Neutrophil (primary cell): ENCODE measurements around the gene ARHGEF4.

Experiments used
- H3K27ac ChIP-seq: fragments of 200-600 bp; sonication (generic); 2 replicates; pipeline ENCODE4 v1.5.1; 2016; ENCODE audit warnings: mild to moderate bottlenecking, moderate library complexity
- H3K27me3 ChIP-seq: fragments of 200-600 bp; sonication (generic); 2 replicates; pipeline ENCODE4 v1.6.0; 2016; ENCODE audit warnings: mild to moderate bottlenecking
- H3K36me3 ChIP-seq: fragments of 200-600 bp; sonication (generic); 2 replicates; pipeline ENCODE4 v1.5.1; 2017
- H3K4me1 ChIP-seq, 2 experiments: fragments of 200-600 bp in 1 of 2; sonication (generic) in 1 of 2; 1 replicate in 1 of 2; 2 replicates in 1 of 2; pipeline versions ENCODE4 v1.5.1 to v1.6.1; 2013 to 2016; ENCODE audit warnings: low read depth in 1 of 2, low read length in 1 of 2, mild to moderate bottlenecking in 1 of 2, moderate library complexity in 1 of 2; ENCODE audit not compliant: control insufficient read depth in 1 of 2, insufficient read depth in 1 of 2
- H3K4me3 ChIP-seq, 2 experiments: fragments of 200-600 bp in 1 of 2; sonication (generic) in 1 of 2; 1 replicate in 1 of 2; 2 replicates in 1 of 2; pipeline ENCODE4 v1.5.1; 2013 to 2016; ENCODE audit warnings: low read depth in 1 of 2, low read length in 1 of 2, mild to moderate bottlenecking in 1 of 2, moderate library complexity in 1 of 2
- H3K9me3 ChIP-seq: fragments of 200-600 bp; sonication (generic); 2 replicates; pipeline ENCODE4 v1.5.1; 2016
- TF ChIP-seq, protein P1 (sequence below): fragments of 200-600 bp; sonication (generic); IDR thresholded peaks from 2 replicates; pipeline ENCODE4 v1.5.1; 2016; ENCODE audit warnings: antibody characterized with exemption

Gene ARHGEF4

DNA sequence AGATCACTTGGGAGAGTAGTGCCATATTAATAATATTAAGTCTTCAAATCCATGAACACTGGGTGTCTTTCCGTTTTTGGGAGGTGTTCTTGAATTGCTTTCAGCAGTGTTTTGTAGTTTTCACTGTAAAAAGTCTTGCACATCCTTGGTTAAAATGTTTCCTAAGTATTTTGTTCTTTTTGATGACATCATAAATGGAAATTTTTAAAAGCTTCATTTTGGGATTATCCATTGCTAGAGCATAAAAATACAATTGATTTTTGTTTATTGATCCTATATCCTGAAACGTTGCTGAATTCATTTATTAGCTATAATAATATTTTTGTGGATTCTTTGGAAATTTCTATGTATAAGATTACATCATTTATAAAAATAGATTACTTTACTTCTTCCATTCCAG, 96.8 kb downstream of the ARHGEF4 start:
- TF ChIP-seq, protein P1, sequence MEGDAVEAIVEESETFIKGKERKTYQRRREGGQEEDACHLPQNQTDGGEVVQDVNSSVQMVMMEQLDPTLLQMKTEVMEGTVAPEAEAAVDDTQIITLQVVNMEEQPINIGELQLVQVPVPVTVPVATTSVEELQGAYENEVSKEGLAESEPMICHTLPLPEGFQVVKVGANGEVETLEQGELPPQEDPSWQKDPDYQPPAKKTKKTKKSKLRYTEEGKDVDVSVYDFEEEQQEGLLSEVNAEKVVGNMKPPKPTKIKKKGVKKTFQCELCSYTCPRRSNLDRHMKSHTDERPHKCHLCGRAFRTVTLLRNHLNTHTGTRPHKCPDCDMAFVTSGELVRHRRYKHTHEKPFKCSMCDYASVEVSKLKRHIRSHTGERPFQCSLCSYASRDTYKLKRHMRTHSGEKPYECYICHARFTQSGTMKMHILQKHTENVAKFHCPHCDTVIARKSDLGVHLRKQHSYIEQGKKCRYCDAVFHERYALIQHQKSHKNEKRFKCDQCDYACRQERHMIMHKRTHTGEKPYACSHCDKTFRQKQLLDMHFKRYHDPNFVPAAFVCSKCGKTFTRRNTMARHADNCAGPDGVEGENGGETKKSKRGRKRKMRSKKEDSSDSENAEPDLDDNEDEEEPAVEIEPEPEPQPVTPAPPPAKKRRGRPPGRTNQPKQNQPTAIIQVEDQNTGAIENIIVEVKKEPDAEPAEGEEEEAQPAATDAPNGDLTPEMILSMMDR: no peak
- Histone ChIP-seq H3K9me3 (no peaks in the 10 kb centered on the region), H3K4me1 (no peaks in the 10 kb centered on the region), H3K27ac (no peak overlapping the region), H3K27me3 (no peaks in the 10 kb centered on the region), H3K36me3 (no peaks in the 10 kb centered on the region), H3K4me3 (no peak overlapping the region)

DNA sequence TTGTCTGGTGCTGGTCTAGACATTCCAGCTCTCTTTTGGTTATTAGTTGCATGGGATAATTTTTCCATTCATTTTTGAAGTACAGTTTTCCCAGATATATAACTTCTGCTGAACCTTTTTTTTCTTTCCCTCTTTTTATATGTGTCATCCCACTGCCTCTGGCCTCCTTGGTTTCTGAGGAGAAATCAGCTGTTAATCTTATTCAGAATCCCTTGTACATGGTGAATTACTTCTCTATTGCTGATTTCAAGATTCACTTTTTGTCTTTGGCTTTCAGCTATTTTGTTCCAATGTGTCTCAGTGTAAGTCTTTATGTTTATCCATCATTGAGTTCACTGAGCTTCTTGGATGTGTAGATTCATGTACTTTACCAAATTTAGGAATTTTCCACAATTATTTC, 99.7 kb downstream of the ARHGEF4 start:
- no peaks in the 10 kb centered on the region for H3K4me1 ChIP-seq

DNA sequence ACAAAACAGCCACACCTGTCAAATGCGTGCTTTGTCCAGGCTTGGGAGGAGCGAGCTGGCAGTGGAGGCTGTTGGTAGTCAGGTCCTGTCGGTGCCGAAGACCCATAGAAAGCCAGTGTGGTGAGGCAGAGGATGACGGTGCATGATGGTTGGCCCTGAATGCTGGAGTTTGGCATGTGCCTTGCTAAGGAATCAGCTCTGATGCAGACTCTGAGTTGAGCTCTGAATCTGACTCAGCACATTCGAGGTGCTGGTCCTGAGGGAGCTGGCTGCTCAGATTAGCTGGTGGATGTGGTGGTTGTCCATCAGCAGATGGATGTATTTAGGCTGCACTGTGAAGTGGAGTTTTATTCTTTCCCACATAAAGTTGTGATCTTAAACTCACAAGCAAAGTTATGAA, 111.3 kb downstream of the ARHGEF4 start:
- Histone ChIP-seq H3K27me3 (no peaks in the 10 kb centered on the region), H3K9me3 (peaks cover 8% of the 10 kb centered on the region), H3K27ac (no peak overlapping the region), H3K36me3 (no peaks in the 10 kb centered on the region), H3K4me3 (no peak overlapping the region), H3K4me1 (no peaks in the 10 kb centered on the region)
- TF ChIP-seq, protein P1: no peak

More for the DNA sequence above, 99.7 kb downstream of the ARHGEF4 start:
- H3K36me3 ChIP-seq: no peaks in the 10 kb centered on the region
- no peaks in the 10 kb centered on the region for H3K9me3 ChIP-seq
- TF ChIP-seq, protein P1: no peak
- H3K4me3 ChIP-seq: no peak overlapping the region
- no peak overlapping the region for H3K27ac ChIP-seq
- no peaks in the 10 kb centered on the region for H3K27me3 ChIP-seq

DNA sequence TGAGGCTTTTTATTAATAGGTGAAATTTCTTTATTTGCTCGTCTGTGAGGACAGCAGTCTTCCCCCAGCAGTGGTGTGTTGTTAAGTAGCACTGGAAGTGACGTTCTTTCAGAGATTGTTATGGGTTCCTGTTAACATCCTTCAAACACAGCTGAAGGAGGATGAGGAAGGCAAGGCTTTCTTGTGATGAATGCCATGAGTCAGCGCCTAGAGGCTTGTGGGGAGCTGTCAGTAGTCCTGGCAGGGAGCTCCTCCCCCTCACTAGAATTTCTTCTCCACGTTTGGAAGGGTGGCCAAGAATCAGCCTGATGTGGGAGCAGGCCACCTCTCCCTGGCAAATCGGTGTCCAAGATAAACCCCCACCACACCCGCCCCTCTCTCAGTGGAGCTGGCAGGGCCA, 113.2 kb downstream of the ARHGEF4 start:
- Histone ChIP-seq H3K4me1 (no peaks in the 10 kb centered on the region), H3K27ac (no peak overlapping the region), H3K9me3 (peaks cover 3% of the 10 kb centered on the region), H3K4me3 (no peak overlapping the region), H3K36me3 (no peaks in the 10 kb centered on the region), H3K27me3 (no peaks in the 10 kb centered on the region)
- TF ChIP-seq, protein P1: no peak

DNA sequence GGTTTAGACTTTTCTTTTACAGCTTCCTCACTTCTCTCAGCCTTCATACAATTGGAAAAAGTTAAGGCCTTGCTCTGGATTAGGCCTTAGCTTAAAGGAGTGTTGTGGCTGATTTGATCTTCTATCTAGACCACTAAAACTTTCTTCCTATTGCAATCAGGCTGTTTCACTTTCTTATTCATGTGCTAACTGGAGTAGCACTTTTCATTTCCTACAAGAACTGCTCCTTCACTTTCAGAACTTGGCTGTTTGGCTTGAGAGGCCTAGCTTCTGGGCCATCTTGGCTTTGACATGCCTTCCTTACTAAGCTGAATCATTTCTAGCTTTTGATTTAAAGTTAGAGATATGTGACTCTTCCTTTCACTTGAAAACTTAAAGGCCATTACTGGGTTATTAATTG, 114.3 kb downstream of the ARHGEF4 start:
- no peak overlapping the region for H3K27ac ChIP-seq
- H3K4me1 ChIP-seq: no peaks in the 10 kb centered on the region
- TF ChIP-seq, protein P1: no peak
- no peaks in the 10 kb centered on the region for H3K27me3 ChIP-seq
- H3K36me3 ChIP-seq: no peaks in the 10 kb centered on the region
- H3K4me3 ChIP-seq: no peak overlapping the region
- H3K9me3 ChIP-seq: no peaks in the 10 kb centered on the region

DNA sequence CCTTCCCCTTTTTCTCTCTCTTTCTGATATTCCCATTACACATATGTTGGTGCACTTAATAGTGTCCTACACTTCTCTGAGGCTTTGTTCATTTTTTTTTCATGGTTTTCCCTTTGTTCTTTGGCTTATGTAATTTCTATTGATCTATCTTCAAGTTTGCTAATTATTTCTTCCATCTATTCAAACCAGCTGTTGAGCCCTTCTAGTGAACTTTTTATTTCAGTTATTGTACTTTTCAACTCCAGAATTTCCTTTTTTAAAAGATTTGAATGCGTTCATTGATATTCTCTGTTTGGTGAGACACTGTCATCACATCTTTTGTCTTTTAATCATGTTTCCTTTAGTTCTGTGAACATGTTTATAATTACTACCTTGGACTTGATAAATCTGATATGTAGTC, 118.2 kb downstream of the ARHGEF4 start:
- Histone ChIP-seq H3K36me3 (no peaks in the 10 kb centered on the region), H3K9me3 (no peaks in the 10 kb centered on the region), H3K27ac (no peak overlapping the region), H3K4me1 (no peaks in the 10 kb centered on the region), H3K27me3 (peaks cover 6% of the 10 kb centered on the region), H3K4me3 (no peak overlapping the region)
- TF ChIP-seq, protein P1: no peak
